Progenitor cell of endocrine pancreas (in vitro differentiated cells): ENCODE measurements around the gene VWC2L. TPM values are rescaled to one million over a fixed set of nuclear protein-coding genes. Genes with fewer than 3 reads are reported as not detected.

ENCODE experiments used
- DNase-seq: peaks from one replicate; pipeline ENCODE4 v3.0.0; 2021; ENCODE audit warnings: low spot score; ENCODE audit not compliant: unreplicated experiment
- H3K27ac Mint-ChIP-seq: 2 replicates; pipeline ENCODE4 v1.8.0; 2021; ENCODE audit warnings: mild to moderate bottlenecking, moderate library complexity, mixed read lengths
- H3K27me3 Mint-ChIP-seq: 2 replicates; pipeline ENCODE4 v1.8.0; 2021; ENCODE audit warnings: mixed read lengths
- H3K36me3 Mint-ChIP-seq: 2 replicates; pipeline ENCODE4 v1.8.0; 2022; ENCODE audit warnings: mixed read lengths; ENCODE audit not compliant: insufficient read depth
- H3K4me1 Mint-ChIP-seq: 2 replicates; pipeline ENCODE4 v1.8.0; 2021; ENCODE audit warnings: low read depth, mixed read lengths
- H3K4me3 Mint-ChIP-seq: 2 replicates; pipeline ENCODE4 v1.8.0; 2021; ENCODE audit warnings: low read depth, mild to moderate bottlenecking, moderate library complexity, mixed read lengths
- H3K9me3 Mint-ChIP-seq: 2 replicates; pipeline ENCODE4 v1.8.0; 2021; ENCODE audit warnings: low read depth, mixed read lengths
- total RNA-seq: library from RNA; stranded (reverse); gene quantifications from 2 replicates; pipeline ENCODE4 v1.2.1, GENCODE V29; 2021
- TF ChIP-seq, protein P1 (sequence below): fragments of 200-600 bp; sonication (generic); IDR thresholded peaks from one replicate; pipeline ENCODE4 v1.5.0; 2021; ENCODE audit warnings: antibody characterized with exemption, mild to moderate bottlenecking; ENCODE audit not compliant: unreplicated experiment

VWC2L gene
- total RNA-seq, 1 donor from 2014 or later = not detected

- H3K36me3 Mint-ChIP-seq = no peaks in the 10 kb centered on the region
- H3K4me3 Mint-ChIP-seq = no peak overlapping the region
- no peaks in the 10 kb centered on the region for H3K27me3 Mint-ChIP-seq
- no peak overlapping the region for H3K27ac Mint-ChIP-seq
- no peak for DNase-seq
- no peaks in the 10 kb centered on the region for H3K9me3 Mint-ChIP-seq
- peaks cover 4% of the 10 kb centered on the region for H3K4me1 Mint-ChIP-seq
- TF ChIP-seq, protein P1, sequence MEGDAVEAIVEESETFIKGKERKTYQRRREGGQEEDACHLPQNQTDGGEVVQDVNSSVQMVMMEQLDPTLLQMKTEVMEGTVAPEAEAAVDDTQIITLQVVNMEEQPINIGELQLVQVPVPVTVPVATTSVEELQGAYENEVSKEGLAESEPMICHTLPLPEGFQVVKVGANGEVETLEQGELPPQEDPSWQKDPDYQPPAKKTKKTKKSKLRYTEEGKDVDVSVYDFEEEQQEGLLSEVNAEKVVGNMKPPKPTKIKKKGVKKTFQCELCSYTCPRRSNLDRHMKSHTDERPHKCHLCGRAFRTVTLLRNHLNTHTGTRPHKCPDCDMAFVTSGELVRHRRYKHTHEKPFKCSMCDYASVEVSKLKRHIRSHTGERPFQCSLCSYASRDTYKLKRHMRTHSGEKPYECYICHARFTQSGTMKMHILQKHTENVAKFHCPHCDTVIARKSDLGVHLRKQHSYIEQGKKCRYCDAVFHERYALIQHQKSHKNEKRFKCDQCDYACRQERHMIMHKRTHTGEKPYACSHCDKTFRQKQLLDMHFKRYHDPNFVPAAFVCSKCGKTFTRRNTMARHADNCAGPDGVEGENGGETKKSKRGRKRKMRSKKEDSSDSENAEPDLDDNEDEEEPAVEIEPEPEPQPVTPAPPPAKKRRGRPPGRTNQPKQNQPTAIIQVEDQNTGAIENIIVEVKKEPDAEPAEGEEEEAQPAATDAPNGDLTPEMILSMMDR = no peak
Measured at GRCh38 chr2:214377286-214377624, 33.6 kb upstream of the VWC2L start.

GRCh38 chr2:214378455-214379103, 32.3 kb upstream of the VWC2L start:
- Mint-ChIP-seq H3K27ac (no peak overlapping the region), H3K4me1 (peaks cover 4% of the 10 kb centered on the region), H3K27me3 (no peaks in the 10 kb centered on the region), H3K4me3 (no peak overlapping the region), H3K9me3 (no peaks in the 10 kb centered on the region), H3K36me3 (no peaks in the 10 kb centered on the region)
- TF ChIP-seq, protein P1 = no peak
- no peak for DNase-seq

- DNase-seq = no peak
- no peak overlapping the region for H3K27ac Mint-ChIP-seq
- no peaks in the 10 kb centered on the region for H3K27me3 Mint-ChIP-seq
- H3K36me3 Mint-ChIP-seq = no peaks in the 10 kb centered on the region
- H3K9me3 Mint-ChIP-seq = no peaks in the 10 kb centered on the region
- TF ChIP-seq, protein P1 = no peak
- no peak overlapping the region for H3K4me3 Mint-ChIP-seq
- H3K4me1 Mint-ChIP-seq = peaks cover 4% of the 10 kb centered on the region
Measured at GRCh38 chr2:214379227-214379626, 31.6 kb upstream of the VWC2L start.

GRCh38 chr2:214380681-214381080, 30.2 kb upstream of the VWC2L start:
- Mint-ChIP-seq H3K27ac (no peak overlapping the region), H3K4me3 (no peak overlapping the region), H3K36me3 (no peaks in the 10 kb centered on the region), H3K27me3 (no peaks in the 10 kb centered on the region), H3K9me3 (no peaks in the 10 kb centered on the region), H3K4me1 (peaks cover 3% of the 10 kb centered on the region)
- DNase-seq = no peak
- TF ChIP-seq, protein P1 = no peak

DNA sequence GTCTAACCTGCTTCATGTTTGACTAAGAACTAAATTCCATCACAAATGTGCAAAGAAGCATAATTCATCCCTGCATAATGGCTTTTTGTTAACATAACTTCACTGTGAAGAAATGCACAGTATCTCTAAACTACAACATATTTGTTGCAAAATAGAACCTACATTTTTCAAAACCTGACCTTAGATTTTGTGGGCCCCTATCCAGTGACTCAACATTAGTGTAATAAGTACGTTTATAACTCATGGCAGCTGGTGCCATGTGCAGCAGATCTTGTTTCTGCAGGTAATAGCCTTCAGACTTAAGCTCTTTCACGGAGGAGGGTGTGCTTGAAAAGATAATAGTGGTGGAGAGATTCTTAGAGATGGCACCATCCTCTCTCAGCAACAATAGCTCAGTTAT, 28.6 kb upstream of the VWC2L start:
- TF ChIP-seq, protein P1 = no peak
- no peak for DNase-seq
- H3K4me3 Mint-ChIP-seq = no peak overlapping the region
- no peaks in the 10 kb centered on the region for H3K36me3 Mint-ChIP-seq
- H3K4me1 Mint-ChIP-seq = peaks cover 3% of the 10 kb centered on the region
- H3K27ac Mint-ChIP-seq = no peak overlapping the region
- no peaks in the 10 kb centered on the region for H3K9me3 Mint-ChIP-seq
- no peaks in the 10 kb centered on the region for H3K27me3 Mint-ChIP-seq
